SK-N-SH (cell line): ENCODE results near the gene RNPEPL1.

ENCODE experiments used
- ELF1 ChIP-seq: IDR thresholded peaks from 2 replicates; pipeline ENCODE4 v1.4.0; 2012
- EZH2phosphoT487 ChIP-seq: fragments of 200-600 bp; sonication (generic); IDR thresholded peaks from 2 replicates; pipeline ENCODE4 v1.6.1; 2017; ENCODE audit warnings: low read depth, mixed run types, mild to moderate bottlenecking, antibody characterized with exemption, moderate library complexity, borderline replicate concordance
- NFIC ChIP-seq: IDR thresholded peaks from 2 replicates; pipeline ENCODE4 v1.4.0; 2012; ENCODE audit warnings: borderline replicate concordance
- PBX3 ChIP-seq: IDR thresholded peaks from 2 replicates; pipeline ENCODE4; 2012

GRCh38 chr2:240604939-240605716, 36.8 kb downstream of the RNPEPL1 start:
- TF ChIP-seq ELF1 (no peak), NFIC (no peak), PBX3 (no peak), EZH2phosphoT487 (no peak)
